HG02870 (cell line): ENCODE results near the gene RECK.
"Not testable (repeated sequence)": the region's sequence is repeated elsewhere in the genome, so short reads cannot be mapped to it uniquely, and the experiment has no call there.

Experiments
- ATAC-seq: cut with Tn5 transposase; IDR thresholded peaks from one replicate; pipeline ENCODE4 v1.9.1; 2021; ENCODE audit warnings: mild to moderate bottlenecking, moderate library complexity; ENCODE audit not compliant: unreplicated experiment

Gene RECK

DNA sequence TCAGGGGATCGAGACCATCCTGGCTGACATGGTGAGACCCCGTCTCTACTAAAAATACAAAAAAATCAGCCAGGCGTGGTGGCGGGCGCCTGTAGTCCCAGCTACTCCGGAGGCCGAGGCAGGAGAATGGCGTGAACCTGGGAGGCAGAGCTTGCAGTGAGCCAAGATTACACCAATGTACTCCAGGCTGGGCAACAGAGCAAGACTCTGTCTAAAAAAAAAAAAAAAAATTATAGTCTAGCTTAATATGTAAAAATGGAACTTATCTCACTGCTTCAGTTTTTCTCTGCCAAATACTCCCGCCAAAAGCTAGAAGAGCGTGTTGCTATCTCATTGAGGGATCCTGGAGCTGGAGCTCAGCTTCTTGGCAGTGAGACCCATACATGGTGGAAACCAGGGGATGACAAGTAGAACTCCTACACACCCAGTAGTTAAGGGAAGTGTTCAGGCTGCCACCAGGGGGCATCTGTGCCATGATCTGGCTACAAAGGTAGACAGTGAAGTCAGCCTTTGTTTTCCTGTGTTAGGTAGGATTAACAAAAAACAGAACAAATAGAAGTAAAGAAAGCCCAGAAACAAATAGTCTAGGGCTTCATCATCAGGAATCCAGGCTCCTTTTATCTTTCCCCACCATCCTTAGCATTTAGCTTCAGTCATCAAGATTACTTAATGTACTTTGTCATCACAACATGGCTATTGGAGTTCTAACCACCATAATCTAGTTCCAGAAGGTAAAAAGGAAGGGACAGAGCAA lies 66.2 kb downstream of the RECK start:
- ATAC-seq: no peak

DNA sequence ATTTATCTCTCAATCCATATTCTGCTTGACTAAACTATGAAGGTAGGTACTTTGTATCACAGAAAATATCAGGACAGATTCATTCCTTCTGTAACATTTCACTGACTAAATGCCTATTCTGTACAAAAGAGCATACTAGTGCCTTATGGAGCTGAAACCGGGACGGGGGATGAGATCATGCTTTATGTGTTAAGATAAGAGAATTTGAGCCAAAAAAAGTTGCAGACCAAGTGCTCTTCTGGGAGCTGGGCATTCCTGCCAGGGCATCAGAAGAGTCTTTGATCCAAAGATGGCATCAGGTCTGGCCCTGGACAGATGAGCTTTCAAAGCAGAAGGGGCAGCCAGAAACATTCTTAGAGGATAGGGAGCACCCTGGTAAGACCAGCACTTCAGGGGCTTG lies 72.4 kb downstream of the RECK start:
- no peak for ATAC-seq

DNA sequence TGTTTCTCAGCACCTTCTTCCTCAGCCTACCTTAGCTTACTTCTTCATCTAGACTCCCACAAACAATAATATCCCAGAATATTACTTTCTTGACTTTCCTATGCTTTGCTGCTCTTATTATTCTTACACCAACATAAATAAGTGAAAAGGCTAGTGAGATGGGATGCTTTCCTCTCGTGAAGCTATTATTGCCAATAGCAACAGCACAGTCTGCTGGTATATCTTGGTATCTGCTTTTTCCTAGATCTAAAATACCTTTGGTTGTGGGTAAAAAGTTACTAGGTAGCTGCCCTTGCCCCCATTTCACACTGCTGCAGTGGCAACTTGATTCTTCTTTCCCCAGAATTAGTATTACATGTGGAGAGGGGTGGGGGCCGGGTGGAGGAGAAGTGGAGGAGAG lies 73.7 kb downstream of the RECK start:
- no peak for ATAC-seq

DNA sequence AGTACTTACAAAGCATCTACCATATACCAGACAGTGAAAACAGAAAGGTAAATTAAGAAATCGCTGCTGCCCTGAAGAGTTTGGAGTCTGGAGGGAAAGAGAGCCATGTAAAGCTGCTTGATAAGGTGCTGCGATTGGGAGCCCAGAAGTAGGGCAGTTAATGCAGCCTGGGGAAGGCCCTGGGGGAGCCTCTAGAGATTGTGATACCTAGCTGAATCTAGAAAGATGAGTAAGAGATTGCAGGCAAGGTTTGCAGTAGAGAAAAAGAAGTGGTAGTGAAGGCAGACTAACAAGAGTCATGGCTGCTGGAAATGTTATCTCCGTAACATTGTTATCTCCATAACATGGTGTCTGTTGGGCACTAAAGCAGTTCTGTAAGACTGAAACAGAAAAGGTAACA lies 75.8 kb downstream of the RECK start:
- no peak for ATAC-seq

DNA sequence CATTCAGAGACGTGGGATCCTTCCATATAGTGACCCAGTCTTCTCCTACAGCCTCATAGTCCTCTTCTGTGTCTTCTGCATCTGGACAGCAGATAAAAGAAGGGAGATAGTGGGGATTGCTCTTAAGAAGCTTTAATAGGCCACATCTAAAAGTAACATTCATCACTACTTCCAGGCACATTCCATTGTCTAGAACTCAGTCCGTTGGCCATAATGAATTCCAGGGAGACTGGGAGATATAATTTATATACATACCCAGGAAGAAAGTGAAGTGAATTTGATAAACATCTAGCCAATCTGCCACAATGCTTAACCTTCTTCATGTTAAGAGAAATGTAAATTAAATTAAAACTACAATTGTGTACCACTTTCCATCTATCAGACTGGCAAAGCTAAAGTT lies 77.3 kb downstream of the RECK start:
- no peak for ATAC-seq

DNA sequence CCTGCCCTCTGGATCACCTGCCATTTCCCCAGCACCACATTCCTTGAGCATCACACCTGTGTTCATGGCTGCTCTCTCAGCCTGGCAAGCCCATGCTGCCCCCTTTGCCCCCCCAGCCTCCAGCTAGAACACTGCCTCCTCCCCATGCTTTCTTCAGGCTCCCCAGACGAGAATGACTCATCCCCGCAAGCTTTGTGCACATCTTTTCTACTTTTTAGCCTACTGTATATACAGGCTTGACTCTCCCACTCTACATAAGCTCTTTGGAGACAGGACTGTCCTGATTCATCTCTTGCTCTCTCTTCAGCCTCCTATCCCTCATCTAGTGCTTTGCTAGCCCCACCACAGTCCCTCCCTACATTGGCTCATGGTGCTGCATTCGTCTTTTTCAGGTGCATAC lies 79.9 kb downstream of the RECK start:
- no peak for ATAC-seq

DNA sequence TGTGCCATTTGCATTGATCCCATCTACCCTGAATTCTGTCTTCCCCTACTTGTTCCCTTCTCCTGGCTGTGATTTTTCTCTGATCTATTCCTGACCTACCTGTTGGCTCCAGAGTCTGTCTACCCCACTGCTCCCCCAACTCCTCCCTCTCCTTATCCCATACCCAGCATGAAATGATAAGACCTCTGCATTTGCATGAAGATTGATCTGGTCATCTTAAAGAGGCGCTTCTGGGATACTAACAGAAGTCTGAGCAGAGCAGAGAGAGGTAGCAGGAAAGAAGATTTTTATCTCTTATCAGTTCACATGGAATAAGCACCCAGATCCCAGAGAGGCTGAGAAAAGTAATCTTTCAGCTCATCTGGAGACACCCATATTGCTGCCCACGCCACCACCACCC lies 81.5 kb downstream of the RECK start:
- ATAC-seq: no peak

DNA sequence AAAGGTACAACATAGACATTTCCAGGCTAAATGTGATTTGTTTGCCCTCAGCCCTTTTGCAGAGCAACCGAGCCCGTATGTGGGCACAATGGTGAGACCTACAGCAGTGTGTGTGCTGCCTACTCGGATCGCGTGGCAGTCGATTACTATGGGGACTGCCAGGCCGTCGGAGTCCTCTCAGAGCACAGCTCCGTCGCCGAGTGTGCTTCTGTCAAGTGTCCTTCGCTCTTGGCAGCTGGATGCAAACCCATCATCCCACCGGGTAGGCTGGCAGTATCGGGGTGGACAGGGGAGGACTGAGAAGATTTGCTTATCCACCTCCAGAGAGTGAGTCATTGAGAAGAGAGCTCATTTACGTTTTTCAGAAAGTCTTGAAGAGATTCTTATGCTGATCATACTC lies 82.0 kb downstream of the RECK start:
- ATAC-seq: no peak

DNA sequence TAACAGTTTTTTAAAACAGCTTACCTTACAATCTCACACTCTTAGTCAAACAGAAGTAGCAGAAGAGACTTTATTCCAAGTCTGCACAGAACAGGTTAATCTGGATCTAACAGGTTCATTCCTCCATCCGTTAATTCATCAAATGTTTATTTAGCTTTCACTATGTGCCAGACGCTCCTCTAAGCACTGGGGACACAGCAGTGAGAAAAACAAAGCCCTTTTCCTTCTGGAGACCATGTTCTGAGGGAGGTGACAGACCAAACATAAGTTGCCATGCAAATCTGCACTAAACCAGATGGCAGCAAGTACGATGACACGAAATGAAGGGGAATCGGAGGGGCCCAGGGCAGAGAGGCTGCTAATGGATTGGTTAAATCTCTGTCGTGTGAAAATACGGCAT lies 82.8 kb downstream of the RECK start:
- no peak for ATAC-seq

DNA sequence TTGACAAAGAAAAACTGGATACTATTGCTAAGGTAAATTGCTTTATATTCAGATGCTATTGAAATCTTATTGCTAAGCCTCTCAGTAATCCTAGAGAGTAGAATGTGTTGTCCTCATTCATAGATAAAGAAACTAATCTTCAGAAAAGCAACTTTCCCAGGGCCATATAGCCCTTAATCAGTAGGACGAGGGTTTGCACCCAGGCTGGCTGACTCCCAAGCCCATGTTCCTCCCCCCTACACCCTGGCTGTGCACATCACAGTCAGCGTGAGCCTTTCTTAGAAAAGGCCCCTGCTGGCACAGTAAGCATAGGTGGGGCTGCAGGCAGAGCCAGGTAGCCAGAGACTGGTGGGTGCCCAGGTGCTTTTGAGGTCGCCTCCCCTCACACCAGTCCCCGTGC lies 84.0 kb downstream of the RECK start:
- ATAC-seq: no peak

DNA sequence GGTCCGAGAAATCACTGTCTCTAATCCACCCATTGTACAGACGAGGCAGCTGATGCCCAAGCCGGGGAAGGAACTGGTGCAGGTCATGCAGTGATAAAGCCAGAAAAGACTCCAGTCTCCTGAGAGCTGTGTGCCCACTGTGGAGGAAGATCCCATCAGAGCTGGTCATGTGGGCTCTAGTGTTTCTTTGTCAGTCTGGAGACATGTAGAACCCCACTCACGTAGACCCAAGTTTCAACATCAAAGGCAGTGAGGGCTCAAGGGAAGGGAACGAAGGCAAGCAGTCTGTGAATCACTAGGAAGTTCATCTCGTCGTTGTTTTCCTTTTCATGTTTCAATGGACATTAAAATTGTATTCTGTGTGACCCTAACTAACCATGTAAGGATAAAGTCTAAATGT lies 85.3 kb downstream of the RECK start:
- no peak for ATAC-seq

DNA sequence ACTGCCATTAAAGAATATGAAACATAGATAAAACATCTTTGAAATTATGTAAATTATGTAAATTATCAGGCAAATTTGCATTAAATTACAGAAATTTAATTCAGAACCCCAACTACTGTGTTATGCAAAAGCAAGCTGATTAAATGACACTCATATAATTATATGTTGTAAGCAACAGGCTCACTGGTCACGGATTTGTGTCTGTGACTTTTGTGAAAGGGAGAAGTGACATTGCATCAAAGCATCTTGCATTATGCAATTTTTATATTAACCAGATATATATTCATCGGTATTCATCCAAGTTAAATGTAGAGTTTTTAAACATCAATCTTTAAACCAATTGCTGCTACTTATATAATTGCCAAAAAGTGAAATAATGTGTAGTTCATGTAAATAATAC lies 86.8 kb downstream of the RECK start:
- ATAC-seq: no peak

DNA sequence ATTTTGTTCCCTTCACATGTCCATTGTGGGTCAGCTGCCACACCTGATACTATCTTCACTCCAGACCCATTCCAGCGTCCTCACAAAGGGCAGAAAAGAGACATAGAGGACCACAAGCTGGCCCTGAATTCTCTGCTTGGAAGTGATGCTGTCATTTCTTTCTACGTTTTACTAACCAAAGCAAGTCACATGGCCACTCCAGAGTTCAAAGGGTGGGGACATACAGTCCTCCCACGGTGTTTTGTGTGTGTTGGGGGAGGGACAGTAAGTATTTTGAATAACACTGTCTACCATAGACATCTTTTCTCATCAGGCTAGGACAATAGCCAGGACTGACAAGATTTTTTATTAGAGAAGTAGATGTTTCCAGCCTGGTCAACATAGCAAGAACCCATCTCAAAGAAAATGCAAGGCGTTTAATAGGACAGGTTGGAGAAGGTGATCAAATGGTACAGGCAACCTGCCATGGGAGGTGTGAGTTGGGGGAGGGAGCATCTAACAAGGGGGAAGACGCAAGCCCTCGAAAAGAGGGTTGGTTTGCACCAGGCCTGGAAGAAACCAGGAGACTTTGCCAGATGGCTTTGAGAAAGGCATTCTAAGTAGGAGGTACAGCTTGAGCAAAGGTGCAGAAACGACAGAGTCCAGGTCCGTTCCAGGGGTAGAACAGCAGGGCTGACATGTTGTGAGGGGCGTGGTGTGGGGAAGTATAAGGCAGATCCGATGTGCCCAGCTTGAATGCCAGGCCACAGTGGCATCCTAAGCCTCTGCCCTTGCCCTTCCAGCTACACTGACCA lies 88.5 kb downstream of the RECK start:
- no peak for ATAC-seq

DNA sequence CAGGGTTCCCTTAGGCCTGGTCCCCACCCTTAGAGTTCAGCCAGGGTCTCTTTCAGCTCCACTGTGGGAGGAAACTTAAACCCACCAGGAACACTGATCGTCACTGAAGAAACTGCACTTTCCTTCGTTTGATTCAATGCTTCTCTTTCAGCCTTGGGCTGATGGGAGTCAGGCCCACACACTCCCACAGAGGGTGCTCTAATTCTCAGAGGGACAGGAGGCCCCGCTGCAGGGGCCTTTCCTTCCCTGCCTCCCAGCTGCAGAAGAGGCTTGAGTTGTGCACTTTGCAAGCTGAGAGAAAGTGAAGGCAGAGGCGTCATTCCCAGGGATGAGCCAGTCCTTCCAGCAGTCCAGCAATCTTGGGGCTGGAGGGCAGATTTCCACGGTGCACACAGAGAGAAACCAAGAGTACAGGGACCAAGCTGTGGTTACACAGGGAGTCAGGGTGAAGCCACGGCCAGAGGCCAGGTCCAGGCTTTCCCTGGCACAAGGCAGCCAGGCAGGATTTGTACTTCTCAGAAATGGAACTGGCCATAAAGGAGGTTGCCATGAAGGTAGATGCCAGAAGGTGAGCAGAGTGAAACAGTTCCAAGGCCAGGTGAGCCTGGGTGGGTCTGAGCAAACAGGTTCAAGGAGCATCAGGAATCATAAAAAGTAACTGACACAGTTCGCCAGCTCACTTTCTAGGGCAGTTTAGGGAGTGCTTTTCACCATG lies 89.5 kb downstream of the RECK start:
- no peak for ATAC-seq

DNA sequence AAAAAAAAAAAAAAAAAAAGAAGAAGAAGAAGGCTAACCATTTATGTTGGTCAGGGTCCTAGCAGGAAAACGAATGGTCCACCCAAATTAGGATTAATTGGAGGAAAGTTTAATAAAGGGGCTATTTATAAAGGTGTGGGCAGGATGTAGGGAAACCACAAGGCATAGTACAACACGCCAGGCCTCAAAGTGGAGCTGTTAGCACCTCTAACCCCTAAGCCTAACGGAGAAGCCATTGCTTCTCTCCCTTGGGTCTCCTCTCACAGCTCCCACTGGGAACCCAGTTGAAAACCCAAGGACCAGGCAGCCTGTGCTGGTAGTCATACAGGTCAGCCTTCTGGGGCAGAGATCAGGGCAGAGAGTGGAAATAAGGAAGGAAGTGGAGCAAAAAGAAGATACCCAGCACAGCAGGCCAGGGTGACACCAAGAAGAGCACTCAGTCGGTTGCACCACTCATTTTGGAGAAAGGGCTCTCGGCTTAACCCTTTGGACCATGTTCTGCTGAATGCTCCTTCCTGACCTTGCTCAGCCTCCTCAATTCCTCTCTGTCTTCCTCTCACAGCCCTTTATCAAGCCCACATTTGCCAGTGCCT lies 91.0 kb downstream of the RECK start:
- ATAC-seq: no peak

DNA sequence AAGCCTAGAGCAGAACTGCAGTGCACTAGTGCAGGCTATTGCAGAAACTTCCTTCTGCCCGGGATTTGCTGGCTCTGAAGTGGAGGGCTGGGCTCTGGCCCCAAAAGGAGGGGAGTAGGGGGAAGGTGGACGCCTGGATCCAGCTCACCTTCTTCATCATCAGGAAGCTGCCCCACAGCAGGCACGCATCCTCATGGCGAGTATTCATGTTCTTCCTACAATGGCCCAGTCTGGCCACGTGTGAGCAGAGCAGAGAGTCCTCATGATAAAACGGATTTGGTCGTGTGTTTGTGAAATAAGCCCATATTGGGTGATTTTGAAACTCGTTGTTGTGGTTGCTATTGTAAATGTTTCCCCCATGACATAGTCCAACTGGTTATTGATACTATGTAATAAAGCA lies 91.6 kb downstream of the RECK start:
- no peak for ATAC-seq

DNA sequence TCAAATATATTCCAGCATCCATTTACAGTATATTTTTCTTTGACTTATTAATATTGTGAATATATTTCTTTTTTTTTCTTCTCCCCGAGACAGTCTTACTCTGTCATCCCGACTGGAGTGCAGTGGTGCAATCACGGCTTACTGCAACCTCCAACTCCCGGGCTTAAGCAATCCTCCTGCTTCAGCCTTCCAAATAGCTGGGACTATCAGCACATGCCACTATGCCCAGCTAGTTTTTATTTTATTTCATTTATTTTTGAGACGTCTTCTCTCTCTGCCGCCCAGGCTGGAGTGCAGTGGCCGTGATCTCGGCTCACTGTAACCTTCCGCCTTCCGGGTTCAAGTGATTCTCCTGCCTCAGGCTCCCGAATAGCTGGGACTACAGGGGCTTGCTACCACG lies 92.4 kb downstream of the RECK start:
- no peak for ATAC-seq

DNA sequence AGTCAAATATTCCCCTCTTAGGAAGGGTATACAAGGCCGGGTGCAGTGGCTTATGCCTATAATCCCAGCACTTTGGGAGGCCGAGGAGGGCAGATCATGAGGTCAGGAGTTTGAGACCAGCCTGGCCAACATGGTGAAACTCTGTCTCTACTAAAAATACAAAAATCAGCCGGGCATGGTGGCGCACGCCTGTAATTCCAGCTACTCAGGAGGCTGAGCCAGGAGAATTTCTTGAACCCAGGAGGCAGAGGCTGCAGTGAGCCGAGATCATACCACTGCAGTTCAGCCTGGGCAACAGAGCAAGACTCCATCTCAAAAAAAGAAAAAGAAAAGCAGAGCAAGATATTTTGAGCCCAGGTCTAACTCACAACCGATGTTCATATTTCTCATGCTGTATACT lies 95.0 kb downstream of the RECK start:
- not testable (repeated sequence) for ATAC-seq

DNA sequence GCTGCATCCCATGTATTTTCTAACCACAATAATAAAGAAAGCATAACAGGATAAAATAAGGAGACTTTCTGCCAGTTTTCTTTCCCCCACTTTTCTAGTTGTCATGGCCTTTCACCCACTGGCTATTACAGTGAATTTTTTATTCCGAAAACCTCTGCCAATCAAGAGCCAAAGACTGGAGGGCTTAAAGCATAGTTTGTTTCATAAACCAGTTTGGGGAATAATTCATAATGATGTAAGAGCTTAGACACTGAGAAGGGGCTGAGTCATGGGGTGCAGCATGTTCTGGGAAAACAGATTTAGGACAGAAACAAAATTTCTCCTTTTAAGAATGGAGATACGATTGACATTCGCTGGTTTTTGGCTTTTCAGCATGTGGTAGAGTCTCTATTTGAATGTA lies 95.4 kb downstream of the RECK start:
- ATAC-seq: no peak

DNA sequence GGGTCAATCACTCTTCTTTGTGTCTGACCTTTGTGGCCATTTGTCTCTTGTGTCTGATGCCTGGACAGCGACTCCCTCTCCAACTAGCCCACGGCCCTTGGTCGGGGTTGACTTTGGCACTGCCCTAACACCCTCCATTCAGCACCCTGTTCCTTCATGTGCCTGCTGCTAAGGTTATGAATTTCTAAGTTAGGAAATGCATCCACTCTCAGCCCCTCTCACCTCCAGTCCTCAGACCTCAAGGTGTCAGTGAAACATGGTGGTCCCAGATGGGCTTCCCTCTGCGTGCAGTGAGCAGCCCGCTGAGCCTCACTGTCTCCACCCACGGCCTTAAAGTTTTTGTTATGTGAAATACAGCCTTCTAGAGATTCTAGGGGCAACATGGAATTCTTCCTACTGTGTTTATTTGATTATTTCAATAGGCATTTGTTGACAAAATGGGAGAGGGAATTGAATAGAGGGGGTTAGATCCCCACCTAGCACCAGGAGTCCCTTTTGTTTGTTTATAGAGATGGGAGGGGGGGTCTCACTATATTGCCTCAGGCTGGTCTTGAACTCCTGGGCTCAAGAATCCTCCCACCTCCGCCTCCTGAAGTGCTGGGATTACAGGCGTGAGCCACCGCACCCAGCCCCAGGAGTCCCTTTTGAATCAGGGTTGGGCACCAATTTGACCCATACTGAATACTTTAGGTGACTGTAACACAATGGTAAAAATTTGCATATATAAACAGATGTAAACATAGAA lies 98.2 kb downstream of the RECK start:
- no peak for ATAC-seq

DNA sequence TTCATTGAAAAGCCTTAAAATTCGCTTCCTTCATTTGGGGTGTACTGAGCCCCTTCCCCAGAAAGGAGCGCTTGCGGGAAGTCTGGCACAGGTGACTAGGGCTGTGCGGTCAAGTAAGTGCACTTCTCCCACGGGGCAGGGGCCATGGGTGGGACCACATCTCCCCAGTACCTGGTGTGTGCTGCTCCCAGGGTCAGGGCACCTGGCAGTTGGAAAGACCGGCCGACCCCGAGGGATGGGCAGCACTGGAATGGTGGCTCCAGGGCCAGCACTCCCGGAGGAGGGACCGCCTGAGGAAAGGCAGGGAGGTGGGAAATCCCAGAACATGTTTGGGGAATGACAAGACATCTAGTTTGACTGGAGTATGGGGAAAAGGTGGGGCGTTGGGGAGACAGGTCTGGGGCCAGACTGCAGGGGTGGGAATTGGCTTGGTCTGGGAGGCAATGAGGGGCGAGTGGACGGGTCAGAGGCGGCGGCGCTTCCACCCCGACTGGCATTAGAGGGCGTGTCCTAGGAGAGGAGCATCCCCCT lies 99.1 kb downstream of the RECK start:
- no peak for ATAC-seq
